MG63 (cell line): ENCODE data around the gene OR2A42. TPM values are rescaled to one million over a fixed set of nuclear protein-coding genes. Genes with fewer than 3 reads are reported as not detected.
"Not testable (repeated sequence)": the region's sequence is repeated elsewhere in the genome, so short reads cannot be mapped to it uniquely, and the experiment has no call there.

Source experiments
- DNase-seq: peaks from one replicate; pipeline ENCODE4 v3.0.0-alpha.2; 2020
- H3K27me3 ChIP-seq: fragments of 250-450 bp; sonication (Bioruptor Pico); 2 replicates; pipeline ENCODE4 v1.5.1; 2020; ENCODE audit warnings: mild to moderate bottlenecking, moderate library complexity
- H3K36me3 ChIP-seq: fragments of 250-450 bp; sonication (Bioruptor Pico); 2 replicates; pipeline ENCODE4 v1.5.1; 2020; ENCODE audit warnings: mild to moderate bottlenecking, moderate library complexity
- H3K4me3 ChIP-seq: fragments of 250-450 bp; sonication (Bioruptor Pico); 2 replicates; pipeline ENCODE4 v1.5.1; 2020; ENCODE audit warnings: mild to moderate bottlenecking, moderate library complexity
- H3K9me3 ChIP-seq: fragments of 250-450 bp; sonication (Bioruptor Pico); 2 replicates; pipeline ENCODE4 v1.5.1; 2020; ENCODE audit warnings: mild to moderate bottlenecking, moderate library complexity
- total RNA-seq: library from RNA; depleted of rRNA; stranded (reverse); fragments of >200 nt; shearing (Covaris generic); gene quantifications from 2 replicates; pipeline ENCODE4 v1.2.3, GENCODE V29; 2014; ENCODE audit warnings: low replicate concordance

The OR2A42 gene
- total RNA-seq, 1 experiment from 2014 or later, result not detected

DNA sequence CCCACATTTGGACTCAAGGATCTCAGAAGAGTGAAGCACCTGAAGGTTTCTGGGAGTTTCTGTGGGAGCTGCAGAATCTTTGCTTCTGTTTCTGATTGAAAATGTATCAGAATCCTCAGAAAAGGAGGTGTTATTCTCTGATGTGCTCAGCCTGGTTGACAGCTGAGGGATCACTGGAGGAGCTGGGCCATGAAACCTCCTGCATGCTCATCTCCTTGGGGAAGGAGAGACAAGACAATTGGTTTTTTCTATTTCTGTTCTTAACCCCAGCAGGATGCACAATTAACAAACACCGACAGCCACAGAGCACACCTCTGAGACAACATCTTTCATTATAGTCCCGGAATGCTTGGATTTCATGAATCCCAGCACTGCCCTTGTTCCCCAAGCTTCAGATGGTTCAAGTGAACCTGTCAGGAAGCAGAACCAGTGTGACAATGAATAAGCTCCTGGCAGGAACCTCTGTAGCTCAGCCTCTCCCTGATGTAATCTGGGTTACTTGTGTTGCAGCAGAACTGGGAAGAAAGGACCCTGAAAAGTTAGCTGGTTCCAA, 799 bp downstream of the OR2A42 start:
- not testable (repeated sequence) for H3K9me3 ChIP-seq, H3K36me3 ChIP-seq, H3K27me3 ChIP-seq, H3K4me3 ChIP-seq, DNase-seq

DNA sequence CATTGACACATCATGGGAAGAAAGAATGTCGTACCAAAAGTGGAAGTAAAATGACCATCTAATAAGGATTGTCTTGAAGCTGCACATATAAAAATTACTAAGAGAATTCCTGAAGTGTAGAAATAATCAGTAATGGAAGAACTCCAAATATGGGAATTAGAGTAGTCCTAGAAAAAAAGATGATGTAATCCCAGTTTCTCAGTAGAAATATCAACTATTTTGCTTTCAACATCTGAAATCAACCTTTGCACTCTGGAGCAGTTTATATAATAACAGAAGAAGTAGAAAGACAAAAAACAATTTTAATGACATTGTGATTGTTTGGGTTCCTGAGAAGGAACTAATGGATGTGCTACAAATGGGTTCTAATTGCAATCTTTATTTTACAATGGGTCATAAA, 6.4 kb downstream of the OR2A42 start:
- H3K27me3 ChIP-seq, DNase-seq, H3K4me3 ChIP-seq, H3K9me3 ChIP-seq, H3K36me3 ChIP-seq: not testable (repeated sequence)

DNA sequence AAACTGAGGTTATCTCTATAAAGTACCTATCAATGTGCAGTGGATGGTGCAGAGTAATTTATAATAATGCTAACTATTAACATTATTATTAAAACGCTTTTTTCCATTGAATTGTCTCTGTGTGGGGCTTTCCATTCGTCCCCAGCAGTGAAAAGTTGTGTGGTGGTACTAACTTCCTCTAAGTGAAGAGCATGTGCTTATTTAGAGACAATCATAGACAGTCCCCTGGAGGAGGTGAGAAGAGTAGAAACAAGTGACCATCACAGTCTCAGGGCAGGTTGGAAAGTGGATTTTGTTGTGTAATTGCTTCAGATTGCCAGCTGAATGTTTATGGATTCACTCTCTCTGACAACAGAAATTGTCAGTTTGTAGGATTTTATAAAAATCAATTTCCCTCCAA, 8.4 kb downstream of the OR2A42 start:
- not testable (repeated sequence) for H3K27me3 ChIP-seq, H3K4me3 ChIP-seq, H3K36me3 ChIP-seq, DNase-seq, H3K9me3 ChIP-seq

DNA sequence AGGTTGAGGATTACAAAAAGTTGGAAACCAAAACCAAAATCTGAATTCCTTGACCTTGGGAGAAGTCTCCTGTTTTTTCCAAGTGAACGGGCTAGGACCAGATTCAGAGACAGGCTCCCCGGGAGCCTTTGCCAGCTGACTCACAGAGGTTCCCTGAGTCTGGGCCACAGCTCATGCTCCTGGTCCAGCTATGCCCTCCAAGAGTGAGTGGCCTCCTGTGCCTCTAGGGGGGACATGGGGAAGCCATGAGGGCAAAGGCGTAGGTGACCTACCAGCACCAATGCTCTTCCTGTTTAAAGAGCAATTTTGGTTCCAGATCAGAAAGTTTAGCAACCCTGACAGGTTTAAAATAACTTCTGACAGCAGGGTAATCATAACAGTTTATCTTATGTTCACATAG, 10.6 kb downstream of the OR2A42 start:
- H3K36me3 ChIP-seq, result not testable (repeated sequence)

DNA sequence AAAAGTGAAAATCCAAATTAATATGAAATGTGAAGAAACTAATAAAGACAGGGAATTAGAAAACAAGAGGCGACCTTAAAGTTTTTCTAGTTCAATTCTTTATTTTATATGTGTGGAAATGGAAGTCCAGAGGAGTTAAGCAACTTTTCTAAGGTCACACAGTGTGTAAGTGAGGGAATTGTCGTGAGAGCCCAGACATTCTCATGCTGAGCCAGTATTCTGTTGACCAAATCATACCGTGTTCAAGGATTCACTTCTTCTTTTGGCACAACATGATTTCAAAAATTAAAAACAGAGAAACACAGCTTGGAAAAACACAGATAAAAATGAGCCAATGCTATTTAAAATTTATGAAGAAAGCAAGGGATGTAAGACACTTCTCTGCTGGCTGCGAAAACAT, 12.5 kb downstream of the OR2A42 start:
- DNase-seq, H3K36me3 ChIP-seq, H3K27me3 ChIP-seq, H3K9me3 ChIP-seq, H3K4me3 ChIP-seq: not testable (repeated sequence)

More for the DNA sequence above, 10.6 kb downstream of the OR2A42 start:
- DNase-seq, result peak; percentile 8
- H3K4me3 ChIP-seq, H3K9me3 ChIP-seq, H3K27me3 ChIP-seq: not testable (repeated sequence)

DNA sequence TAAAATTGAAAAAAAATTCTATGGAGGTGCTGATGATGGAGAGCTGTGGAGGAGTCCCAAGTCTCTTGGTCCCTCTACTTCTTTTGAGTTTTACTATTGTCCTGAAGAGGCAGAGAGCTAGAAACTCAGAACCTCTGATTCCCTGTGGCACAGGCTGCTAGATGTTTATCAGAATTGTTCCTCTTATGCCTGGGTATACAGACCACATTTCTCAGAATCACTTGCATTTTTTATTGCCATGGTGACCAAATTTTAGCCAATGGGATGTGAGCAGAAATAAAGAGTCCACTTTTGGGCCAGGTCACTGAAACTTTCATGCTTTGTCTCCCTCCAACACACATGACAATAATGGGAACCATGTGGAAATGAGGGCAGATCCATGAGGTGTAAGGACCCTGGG, 15.7 kb downstream of the OR2A42 start:
- not testable (repeated sequence) for H3K36me3 ChIP-seq, DNase-seq, H3K27me3 ChIP-seq, H3K4me3 ChIP-seq, H3K9me3 ChIP-seq

DNA sequence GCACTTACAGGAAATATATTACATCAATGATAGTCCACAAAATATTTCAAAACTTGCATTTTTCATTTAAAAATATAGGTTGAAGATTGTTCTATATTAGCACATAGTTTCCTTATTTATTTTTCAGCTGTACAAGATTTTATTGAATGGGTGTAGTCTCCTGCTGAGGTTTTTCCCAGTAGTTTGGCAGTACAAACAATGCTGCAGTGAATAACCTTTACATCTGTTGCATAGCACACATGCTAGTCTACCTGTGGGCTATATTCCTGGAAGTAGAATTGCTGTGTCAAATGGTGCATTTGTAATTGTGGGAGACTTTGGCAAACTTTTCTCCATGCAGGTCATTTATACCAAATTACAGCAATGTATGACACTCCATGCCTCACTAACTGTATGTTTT, 18.9 kb downstream of the OR2A42 start:
- not testable (repeated sequence) for H3K36me3 ChIP-seq, H3K4me3 ChIP-seq, H3K27me3 ChIP-seq, DNase-seq, H3K9me3 ChIP-seq

DNA sequence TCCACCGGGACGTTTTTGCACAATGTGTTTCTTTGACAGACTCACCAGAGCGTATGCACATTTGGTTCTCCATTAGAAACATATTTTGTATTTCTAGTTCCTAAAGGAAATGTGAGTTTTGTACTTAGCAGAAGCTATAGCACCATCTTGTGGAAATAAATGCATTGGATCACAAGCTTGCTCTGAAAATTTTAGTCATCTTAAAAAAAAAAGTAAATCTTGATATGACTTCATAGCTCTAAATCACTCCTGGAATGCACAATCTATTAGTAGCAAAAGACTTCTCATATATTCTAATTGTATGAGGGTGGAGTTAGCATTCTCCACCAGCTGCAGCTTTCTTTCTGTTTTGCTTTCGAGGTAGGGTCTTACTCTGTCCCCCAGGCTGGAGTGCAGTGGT, 20.3 kb downstream of the OR2A42 start:
- H3K9me3 ChIP-seq, H3K27me3 ChIP-seq, H3K36me3 ChIP-seq: not testable (repeated sequence)

DNA sequence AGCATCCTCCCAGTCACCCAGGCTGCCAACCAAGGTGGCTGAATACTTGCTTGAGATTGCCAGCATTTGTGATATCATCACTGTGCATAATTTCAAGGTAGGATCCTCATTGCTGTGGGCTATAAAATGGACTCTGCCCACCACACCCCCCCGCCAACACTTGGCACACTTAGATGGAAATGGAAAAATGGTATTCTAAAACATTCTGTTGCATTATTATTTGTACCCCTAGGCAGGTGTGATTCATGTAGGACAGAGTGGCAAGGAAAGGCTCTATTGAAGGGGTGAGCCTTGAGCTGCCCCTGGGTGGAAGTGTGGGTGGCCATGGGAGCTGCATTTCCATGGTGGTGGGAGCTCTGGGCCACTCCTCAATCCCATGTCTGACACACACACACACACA, 20.8 kb downstream of the OR2A42 start:
- H3K9me3 ChIP-seq, result not testable (repeated sequence)

More for the DNA sequence above, 20.3 kb downstream of the OR2A42 start:
- DNase-seq, H3K4me3 ChIP-seq: not testable (repeated sequence)

DNA sequence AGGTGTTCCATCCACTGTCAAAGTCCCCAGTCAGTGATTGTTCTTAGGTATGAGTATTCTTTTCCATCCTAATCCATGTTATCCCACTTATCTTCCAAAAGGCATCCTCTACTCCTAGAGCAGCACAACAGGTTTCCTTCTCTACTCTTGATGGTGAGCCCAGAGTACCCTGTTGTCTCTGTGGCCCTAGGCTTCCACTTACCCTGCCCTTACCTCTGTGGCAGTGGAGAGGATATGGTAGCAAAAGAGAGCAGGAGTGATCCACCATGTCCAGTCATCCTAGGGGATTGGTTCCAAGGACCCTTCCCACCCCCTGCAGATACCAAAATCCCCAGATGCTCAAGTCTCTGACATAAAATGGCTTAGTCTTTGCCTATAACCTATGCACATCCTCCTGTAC, 22.2 kb downstream of the OR2A42 start:
- not testable (repeated sequence) for H3K9me3 ChIP-seq, H3K27me3 ChIP-seq, H3K36me3 ChIP-seq, DNase-seq, H3K4me3 ChIP-seq

More for the DNA sequence above, 20.8 kb downstream of the OR2A42 start:
- H3K36me3 ChIP-seq, H3K4me3 ChIP-seq, H3K27me3 ChIP-seq, DNase-seq: not testable (repeated sequence)

DNA sequence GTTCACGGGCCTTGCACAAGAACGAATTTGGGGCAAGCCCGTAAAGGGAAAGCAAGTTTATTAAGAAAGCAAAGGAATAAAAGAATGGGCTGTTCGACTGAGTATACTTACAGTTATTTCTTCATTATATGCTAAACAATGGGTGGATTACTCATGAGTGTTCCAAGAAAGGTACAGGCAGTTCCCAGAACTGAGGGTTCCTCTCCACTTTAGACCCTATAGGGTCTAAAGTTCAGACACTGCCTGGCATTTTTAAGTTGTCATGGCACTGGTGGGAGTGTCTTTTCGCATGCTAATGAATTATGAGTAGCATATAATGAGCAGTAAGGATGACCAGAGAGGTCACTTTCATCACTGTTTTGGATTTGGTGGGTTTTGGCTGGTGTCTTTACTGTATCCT, 34.1 kb downstream of the OR2A42 start:
- not testable (repeated sequence) for H3K4me3 ChIP-seq, H3K27me3 ChIP-seq, H3K36me3 ChIP-seq, DNase-seq, H3K9me3 ChIP-seq

DNA sequence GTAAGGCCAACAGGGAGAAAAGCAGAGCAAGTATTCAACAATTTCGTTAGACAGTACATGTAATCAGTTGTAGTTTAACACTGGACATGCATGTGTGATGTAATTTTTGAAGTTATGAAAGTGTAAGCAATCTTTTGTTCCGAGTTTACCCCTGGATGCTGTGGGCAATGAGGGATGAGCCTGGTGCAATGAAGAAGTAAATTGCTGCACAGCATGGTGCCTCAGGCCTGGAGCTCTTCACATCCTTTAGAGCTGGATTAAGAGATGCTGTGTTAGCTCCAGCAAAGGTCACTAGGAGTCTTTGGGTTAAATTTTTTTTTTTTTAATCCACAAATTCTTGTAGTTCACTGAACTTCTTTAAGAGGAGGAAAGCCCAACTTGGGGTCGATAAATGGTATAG, 36.3 kb downstream of the OR2A42 start:
- not testable (repeated sequence) for H3K27me3 ChIP-seq, H3K9me3 ChIP-seq, DNase-seq, H3K36me3 ChIP-seq, H3K4me3 ChIP-seq

DNA sequence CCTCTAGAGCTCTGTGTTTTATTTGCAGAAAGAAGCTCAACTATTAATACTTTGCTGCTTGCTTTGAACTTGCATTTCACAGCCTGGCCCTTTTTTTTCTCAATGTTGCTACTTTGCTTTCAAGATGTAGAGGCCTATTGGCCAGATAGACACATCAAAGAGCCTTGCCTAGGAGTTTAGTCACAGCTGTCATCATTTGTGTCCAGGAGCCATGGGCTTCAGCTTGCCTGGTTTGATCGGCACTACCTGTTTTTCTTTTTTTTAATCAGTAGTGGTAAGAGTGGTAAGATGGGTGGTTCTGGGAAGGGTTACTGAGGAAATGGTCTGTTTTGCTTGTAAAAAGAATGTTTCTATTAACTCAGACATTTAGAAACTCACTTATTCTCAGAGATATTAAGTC, 37.4 kb downstream of the OR2A42 start:
- not testable (repeated sequence) for H3K27me3 ChIP-seq, H3K36me3 ChIP-seq, H3K4me3 ChIP-seq, DNase-seq, H3K9me3 ChIP-seq

DNA sequence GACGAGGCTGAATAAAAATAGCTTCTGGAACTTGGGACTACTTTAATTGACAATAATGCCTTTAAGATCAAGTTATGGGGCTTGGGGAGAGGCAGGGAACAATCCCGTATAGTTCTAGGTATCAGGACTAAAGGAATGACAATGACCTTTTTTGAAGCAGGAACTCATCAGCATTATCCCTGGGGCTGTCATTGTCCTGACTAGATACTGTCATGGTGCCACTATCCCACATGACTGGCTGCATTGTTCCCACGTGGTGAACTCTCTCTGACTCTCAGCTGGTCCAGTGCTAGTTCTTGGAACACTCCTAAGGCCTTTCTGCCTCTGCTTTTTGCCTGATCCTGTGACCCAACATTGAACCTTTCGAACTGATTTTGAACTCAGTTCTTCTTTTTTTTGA, 40.5 kb downstream of the OR2A42 start:
- H3K9me3 ChIP-seq, H3K36me3 ChIP-seq, DNase-seq, H3K4me3 ChIP-seq, H3K27me3 ChIP-seq: not testable (repeated sequence)

DNA sequence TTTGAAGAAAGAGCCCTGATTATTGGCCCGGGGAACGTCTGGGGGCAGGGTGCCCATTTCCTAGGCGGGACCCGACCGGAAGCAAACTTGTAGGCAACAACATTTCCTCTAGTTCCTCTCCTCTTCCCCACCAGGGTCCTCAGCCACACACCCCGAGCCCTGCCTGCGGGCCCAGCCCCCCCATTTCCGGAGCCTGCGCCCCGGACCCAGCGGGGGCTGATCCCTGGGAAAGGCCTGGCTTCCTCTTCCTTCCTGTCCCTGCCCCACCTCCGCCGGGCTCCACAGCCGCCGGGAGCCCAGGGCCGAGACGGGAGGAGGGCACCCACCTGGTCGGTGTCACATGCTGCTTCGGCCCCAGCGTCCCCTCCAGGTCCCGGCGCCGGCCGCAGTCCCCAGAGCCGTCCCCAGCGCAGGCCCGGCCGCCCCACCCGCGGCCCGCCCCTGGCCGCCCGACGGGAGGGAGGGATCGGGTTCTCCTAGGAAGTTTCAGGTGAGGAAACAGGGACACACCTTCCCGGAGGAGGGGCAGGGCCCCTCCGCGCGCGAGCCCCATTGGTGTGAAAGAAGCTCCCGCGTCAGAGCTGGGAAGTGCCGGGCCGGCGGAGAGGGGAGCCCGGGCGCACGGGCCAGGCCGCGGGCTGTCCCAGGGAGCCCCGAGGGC, 44.1 kb downstream of the OR2A42 start, which contains the start of gene ARHGEF35:
TSS of gene ARHGEF35 (minus strand) at position 622 of the 661 bp plus-strand sequence. CDS start 7,450 bp downstream, outside the sequence.
- not testable (repeated sequence) for H3K36me3 ChIP-seq, DNase-seq, H3K9me3 ChIP-seq, H3K4me3 ChIP-seq, H3K27me3 ChIP-seq

DNA sequence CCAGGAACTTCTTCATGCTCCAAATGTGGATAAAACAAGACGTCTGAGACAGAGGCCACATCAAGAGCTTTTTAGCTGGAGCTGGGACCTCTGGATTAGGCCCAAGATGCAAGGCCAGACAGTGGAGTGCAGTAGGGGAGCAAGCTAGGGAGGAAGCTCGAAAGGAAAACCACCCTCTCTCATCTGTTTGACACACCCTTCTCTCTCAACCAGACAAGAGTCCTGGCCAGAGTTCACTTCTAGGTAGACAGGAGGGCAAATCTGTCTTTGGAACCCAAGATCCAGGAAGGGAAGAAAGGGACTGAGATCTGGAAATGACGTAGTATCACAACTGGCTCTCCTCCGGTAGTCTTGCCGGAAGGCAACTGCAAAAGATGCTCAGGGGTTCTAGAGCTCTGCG, 45.0 kb downstream of the OR2A42 start:
- not testable (repeated sequence) for H3K4me3 ChIP-seq, H3K9me3 ChIP-seq, H3K36me3 ChIP-seq, DNase-seq, H3K27me3 ChIP-seq

DNA sequence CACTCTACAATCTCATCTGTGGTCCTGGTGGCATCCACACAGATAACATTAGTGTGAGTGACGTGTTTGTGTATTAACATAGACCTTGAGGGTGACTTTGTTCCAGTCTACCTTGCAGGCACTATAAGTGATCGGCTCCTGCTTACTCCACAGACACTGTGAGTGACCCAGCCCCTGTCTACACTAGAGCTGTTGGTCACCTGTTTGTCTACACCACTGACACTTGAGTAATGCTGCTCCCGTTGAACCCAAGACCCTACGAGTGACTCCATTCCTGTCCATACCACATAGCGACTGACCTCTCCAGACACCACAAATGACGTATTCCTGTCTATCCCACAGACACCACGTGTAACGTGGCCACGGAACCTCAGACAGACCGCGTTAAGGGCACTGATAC, 45.6 kb downstream of the OR2A42 start:
- not testable (repeated sequence) for H3K36me3 ChIP-seq, H3K27me3 ChIP-seq, H3K4me3 ChIP-seq, DNase-seq, H3K9me3 ChIP-seq

DNA sequence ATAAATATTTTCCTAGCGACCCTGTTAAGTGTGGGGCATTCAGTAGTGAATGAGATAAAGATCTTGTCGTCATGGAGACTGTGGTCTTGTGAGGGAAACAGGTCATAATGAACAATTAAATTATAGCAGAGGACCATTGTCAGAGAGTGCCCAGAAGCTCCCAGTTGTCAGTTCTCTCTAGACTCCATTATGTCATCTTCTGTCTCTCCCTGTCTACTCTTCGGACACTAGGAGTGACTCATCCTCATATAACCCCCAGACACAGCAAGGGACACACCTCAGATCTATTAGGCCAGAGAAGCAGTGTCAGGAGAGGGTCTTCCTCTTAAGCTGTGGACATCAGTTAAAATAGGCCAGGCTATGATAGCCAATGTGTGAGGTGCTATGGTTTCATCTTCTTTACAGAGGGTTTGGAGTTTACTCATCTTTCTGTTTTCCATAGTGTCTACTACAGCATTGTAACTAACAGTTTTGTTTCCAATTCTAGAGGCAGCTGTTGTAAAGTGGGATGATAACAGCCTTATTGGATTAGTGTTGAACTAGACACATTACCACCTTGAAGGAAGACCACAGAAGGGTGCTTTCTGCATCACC, 50.7 kb downstream of the OR2A42 start:
- H3K36me3 ChIP-seq, H3K4me3 ChIP-seq, DNase-seq, H3K27me3 ChIP-seq, H3K9me3 ChIP-seq: not testable (repeated sequence)
